CD4-positive, alpha-beta T cell treated with Interleukin-6 for 4 hours (primary cell): Measurements from ENCODE around the gene DOK6.

Source experiments
- DNase-seq: peaks from one replicate; pipeline ENCODE4 v3.0.0-alpha.2; 2020; ENCODE audit warnings: mixed read lengths

The DOK6 gene

DNA sequence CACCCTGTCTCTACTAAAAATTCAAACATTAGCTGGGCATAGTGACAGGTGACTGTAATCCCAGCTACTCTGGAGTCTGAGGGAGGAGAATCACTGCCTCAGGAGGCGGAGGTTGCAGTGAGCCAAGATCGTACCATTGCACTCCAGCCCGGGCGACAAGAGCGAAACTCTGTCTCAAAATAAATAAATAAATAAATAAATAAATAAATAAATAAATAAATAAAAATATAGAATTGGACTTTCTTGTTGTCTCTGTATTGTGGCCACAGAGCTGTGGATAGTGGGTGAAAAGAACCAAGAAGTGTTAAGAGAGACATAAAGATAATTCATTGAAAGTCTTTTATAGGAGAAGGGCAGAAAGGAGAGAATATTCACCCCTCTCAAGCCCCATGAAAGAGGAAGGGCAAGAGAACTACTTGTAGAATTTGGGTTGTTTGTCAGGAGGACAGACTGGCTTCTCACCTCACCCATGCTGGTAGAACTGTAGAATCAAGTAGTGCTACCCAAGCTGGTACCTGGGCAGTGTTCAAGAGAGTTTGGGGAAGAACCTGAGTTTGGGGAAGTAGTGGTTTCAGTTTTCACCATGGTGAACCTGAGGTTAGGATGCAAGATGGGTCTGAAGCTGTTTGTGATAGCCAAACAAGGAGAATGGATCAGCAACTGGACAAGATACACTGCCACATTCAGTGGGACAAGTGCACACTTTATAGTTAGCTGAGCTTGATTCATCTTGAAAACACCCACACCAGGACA, 290.5 kb downstream of the DOK6 start:
- no peak for DNase-seq

DNA sequence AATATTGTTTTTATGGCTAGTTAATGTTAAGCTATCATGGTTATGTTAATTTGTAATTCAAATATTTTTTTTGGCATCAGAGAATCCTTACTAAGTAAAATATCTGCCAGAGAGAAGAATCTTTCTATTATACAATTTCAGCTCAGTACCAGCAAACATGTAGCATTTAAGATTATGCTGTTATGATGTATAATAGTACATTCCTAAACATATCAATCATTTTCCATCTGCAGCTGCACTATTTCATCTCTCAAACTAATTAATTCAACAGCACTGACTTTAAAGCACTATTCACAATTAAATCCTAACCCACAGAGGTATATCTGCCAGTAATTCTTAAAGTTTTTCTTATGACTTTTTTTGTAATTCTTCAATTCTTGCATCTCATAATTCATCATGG, 296.4 kb downstream of the DOK6 start:
- DNase-seq = no peak

DNA sequence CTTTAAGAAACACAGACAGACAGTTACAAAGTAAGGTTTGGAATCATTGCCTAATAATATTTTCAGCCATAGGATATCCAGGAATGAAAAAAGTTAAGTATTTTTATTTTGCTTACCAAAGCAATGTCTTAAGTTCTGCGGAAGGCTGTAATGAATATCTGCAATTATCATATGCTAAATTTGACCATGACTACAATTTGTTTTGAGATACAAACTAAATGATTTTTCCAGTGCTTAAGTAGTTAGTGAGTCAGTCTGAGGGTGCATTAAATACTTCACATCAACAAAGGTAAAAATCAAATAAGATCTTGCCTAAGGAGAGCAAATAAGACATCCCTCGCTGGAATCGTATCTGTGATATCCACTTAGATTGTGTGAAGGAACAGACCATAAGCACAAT, 297.0 kb downstream of the DOK6 start:
- no peak for DNase-seq

DNA sequence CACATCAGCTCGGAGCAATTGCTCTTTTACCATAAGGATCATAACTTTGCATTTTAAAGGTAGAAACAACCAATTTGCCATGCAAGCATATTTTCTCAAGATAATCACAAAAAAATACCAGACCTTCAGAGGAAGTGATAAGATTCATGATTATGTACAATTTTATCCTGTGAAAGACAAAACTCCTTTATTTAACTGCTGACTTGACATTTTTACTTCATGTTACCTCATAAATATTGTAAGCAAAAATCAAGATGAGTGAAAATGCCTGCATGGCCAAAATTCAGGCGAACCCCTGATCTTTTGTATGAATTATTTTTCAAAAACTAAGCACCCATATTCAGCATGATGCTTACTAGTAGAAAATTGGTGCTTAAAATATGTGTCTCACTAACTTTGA, 300.6 kb downstream of the DOK6 start:
- no peak for DNase-seq

DNA sequence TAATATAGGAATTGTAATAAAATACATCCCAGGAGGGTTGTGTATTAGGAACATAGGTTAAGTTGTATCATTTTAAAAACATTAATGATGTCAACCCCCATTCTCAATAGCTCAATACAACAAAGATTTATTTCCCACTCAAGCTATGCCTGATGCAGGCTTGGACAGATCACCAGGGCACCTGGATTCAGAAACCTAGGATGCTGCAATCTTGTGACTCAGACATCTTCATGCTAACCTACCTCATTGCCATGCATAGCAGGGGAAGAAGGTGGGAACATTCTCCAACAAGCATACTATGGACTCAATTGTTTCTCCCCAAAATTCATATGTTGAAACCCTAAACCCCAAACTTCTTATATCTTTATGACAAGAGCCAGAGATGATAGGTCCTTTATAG, 302.8 kb downstream of the DOK6 start:
- DNase-seq = no peak

DNA sequence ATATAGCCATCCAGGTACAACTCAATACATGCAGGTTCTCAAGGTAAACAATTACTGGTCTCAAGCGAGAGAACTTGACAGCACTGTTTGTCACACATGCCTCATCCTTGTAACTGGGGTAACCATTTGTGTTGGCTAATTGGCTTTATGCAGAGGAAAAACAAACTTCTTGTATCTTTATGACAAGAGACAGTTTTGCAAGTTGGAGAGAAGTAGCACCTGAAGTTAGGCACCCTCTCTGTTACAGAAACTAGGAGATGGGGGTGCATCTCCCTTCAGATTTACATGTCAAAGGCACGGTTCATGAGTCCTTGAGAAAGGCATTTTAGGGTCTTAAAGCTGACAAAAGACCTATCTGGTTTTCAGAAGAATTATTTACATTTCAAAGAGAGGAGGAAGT, 305.3 kb downstream of the DOK6 start:
- no peak for DNase-seq

DNA sequence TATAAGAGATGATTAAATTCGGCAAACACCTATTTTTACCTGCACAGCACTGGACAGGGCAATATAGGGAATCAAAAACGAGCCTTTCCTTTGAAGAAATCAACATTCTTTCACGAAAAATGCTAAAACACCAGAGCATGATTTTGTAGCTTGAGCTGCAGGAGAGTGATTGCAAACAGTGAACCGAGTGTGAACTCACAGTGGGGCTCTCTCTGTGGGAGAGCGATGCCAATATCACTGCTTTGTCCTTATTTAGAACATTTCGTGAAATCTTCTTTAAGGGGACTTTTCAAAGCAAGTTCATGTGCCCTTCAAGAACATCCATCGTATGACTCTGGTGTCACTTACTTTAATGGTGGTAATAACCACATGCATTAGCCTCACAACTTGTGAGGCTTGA, 308.2 kb downstream of the DOK6 start:
- DNase-seq = no peak

DNA sequence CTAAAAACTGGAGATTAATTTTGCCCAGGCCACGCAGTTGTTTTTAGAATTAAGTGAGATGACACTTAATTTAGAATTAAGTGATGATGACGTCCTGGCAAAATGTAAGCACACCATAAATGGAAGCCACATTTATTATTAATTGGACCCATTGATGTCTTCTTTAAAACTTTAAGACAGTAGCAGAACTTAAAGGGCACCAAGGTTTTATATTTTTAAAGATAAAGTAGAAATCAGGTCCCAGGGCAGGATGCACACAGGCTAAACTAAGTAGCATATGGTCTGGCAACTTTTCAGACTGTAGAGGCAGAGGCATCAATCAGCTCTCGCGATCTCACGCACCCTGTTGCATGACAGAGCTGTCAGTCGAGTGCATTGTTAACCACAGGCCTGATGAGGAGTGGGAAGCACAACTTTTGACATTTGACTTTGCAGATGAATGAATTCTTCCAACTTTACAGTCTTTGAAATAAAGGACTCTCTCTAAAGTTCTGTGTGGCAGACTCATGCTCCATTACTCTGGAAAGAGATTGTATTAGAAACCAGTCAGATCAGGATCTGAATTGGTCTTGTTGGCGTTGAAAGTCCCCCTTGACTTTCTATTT, 314.6 kb downstream of the DOK6 start:
- DNase-seq = no peak

DNA sequence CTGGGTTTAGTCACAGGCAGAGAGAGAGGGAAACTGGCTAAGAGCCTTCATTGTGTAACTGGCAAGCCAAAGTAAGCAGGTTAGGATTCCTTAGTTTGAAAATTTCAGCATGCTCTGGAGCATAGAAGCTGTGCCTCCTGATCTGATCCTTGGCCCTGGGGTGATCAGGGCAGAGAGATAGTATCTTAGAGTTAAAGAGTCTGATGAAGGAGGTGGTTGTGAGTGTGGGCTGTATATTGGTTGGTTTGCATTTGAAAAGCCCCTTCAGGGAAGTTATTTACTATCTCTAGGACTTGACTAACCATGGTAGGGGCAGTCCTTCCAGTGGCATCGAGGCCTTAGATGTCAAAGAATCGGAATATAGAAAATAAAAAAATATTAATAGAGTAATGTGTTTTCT, 316.9 kb downstream of the DOK6 start:
- DNase-seq = no peak

DNA sequence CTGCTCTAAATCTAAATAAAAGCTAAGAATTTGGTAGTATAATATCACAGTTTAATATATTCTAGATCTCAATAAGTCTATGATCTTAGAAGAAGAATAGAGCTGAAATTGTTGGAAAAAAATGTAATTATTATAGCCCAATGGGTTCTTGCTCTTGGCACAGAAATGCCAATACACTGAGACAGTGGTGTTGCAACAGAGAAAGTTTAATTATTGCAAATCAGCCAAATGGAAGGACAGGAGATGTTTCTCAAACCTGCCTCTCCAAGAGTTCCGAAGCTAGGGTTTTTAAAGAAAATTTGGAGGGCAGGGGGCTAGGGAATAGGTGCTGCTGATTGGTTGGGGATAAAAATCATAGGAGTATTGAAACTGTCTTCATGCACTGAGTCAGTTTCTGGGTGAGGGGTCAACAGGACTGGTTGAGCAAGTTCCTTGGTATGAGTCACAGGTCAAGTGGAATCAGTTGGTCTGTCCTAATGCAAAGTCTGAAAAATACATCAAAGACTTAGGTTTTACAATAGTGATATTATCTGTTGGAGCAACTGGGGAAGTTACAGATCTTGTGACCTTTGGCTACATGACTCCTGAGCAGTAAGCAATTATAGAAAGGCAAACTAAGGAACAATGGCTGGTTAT, 318.3 kb downstream of the DOK6 start:
- DNase-seq = no peak

DNA sequence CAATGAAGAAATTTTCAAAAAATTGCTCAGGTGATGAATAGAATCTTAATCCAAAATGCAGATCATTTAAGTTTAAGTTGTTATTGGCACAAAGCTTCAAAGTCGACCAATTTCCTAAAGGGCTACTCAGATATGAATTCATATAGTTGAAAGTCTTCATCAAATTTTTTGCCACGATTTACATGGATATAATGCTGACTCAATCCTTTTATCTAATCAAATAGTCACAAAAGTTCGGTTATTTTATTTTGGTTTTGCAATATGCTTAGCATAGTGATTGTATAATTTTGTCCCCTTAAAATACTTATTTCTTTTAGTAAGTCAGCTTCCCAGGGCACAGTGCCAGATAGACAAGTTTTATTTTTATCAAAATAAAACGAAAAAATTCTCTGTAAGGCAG, 319.7 kb downstream of the DOK6 start:
- DNase-seq = no peak

DNA sequence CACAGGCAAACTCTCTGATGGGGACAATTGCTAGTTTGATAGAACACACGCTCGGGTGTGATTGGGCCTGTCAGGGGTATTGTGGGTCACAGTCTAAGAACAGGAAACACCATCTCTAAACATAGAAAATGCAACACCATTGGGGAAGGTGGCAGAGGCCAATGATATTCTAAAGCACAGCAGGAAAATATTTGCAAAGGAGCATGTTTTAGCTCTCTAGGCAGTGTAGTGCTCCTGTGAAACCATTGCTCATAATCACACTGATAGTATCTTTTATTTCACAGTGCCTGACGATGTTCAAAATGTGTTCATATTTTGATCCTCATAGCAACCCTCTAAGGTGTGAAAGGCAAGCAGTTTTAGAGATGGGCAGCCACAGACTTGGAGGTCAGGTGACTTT, 322.7 kb downstream of the DOK6 start:
- no peak for DNase-seq

DNA sequence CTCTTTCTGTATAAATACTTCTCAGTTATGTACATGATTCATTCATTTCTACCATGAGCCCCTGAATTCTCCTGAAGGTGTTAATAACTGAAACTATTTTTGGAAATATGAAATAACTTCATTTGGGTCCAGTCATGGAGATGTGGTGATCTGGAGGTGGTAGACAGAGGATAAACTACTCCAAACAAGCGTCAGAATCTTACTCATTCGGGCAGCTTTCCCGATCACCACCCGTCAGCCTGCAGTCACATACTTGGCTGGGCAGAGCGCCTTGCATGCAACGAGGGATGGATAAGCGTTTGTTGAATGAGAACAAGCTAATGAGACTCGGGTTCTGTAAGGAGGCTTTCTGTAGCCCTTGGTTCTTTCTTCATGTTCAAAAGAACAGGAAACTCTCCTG, 324.3 kb downstream of the DOK6 start:
- DNase-seq = no peak

DNA sequence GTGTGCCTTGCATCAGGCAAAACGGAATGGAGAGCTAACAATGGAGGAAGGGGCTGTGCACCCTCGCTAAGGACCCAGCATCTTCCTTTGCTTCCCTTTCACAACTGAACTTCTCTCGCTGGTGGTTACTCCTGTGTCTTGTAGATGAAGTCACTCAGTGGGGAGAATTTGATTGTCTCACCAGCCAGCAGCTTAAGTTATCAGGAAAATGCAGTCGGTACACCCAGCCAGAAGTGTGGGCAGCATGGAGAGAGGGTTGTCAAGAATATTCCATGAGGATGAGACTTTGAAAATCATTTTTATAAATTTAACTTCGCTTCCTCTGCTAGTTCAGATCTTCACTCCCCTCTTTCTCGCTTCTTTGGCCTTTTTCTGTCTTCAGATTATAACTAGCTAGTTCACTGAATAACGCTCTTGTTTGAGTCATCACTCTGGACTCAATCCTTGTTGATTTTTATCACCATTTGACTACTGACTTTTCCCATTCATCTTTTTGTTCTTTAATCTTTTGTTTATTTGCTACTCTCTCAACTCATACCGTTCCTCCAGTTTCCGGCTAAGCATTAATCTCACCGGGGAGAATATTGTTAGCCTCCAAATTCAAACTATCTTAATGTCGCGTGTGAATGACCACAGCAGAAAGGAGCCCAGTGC, 325.3 kb downstream of the DOK6 start:
- no peak for DNase-seq

DNA sequence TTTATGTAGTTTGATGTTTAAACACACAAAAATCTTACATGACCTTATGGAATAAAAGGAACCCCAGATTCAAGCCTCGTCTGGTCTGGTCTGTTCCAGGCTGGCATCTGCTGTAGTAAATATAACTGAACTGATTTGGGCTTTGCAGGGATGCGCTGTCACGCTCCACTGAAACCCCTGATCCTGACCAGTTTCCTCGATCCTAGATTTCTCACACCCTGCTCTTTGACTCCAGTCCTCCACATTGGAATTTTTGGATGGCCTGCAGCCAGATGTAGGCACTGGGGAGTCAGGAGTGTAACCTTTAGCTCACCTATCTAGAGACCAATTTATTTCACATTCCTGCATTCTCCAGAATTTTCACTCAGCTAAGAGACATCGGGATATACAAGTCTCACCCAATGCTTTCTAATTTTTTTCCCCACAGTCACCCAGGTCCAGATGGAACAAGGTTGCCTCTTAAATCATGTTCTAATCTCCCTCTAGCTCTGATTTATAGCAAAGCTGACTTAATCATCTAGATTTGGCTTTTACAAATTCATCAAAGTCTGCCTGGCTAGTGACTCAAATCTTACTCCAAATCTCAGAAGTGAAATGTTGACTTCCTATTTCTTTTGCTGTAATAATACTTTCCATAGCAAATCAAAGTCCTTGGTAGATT, 327.4 kb downstream of the DOK6 start:
- no peak for DNase-seq

DNA sequence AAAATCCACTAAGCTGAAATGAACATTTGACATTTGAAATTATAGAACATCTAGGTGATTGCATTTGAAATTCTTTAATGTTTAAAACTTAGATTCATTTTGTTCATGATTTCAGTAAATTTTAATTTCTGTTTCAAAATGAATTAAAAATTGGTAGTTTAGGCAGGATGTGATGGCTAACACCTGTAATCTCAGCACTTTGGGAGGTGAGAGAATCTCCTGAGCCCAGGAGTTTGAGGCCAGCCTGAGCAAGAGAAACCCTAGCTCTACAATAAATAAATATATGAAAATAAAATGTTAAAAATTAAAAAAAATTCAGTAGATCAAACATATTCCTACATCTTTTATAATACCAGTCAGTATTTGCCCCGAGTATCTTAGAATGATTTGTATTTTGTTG, 330.0 kb downstream of the DOK6 start:
- DNase-seq = no peak

DNA sequence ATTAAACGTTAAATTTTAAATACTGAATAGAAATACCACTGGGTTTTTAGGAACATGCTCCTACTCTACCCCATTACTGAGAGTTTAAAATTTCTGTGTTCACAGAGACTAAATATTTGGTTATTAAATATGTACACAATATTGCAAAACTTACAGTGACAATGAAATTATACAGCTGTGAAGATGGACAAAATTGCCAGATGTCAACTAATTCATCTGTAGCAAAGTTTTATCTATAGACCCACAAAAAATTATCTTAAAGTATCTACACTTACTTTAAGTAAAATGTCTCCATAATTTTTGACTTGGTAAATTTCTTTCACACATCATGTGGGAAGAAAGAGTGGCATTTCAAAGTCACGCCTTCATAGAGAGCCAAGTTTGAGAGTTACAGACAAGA, 333.8 kb downstream of the DOK6 start:
- DNase-seq = no peak

DNA sequence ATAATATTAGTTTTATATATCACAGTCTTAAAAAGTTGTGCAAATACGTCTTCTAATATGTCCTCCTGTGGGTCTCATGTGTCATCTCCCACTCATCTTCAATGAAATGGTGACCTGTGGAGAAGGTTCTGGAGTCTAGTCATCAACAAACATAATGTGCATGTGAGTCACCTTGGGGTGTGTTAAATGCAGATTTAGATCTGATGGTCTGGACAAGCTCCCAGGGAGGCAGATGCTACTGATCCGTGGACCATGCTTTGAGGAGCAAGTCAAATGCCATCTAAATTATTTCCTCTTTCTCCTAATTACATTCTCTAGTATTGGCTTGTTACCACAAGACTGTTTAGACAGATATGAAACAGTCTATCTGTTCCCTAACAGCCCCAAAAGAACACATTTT, 336.0 kb downstream of the DOK6 start:
- no peak for DNase-seq

DNA sequence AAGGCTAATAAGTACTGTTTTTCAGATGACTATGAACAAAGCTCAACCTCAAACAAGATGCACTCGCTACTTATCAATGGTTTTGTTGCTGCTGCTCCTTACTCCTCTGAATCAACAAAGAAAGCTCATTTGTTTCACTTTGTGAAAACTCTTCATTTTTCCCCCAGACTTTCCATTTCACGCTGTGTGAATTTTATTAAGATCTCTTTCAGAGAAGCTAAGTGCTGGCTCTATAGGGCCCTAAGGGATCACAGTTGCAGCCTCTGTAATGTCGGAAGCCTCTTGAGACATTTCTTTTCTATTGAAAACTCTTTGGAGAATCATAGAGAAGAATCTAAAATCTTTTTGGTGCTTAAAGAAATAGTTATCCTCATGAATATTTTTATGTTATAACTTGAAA, 337.2 kb downstream of the DOK6 start:
- no peak for DNase-seq

DNA sequence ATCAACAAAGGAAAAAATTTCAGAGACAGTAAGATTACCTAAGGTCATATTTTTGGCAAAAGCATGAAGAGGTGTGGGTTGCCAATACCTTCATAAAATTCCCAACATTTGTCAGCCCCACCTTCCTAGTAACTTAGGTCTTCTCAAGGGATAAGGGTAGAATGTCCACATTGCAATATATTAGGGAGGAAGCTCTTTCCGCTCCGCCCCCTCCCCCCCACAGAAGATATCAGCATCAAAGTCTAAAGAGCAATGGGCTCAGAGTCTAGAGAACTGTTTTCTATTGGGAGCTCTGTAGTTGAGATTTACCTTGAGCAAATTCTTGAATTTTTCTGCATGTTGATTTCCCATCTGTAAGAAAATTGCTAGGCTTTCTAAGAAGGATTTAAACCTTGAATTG, 346.7 kb downstream of the DOK6 start:
- no peak for DNase-seq

DNA sequence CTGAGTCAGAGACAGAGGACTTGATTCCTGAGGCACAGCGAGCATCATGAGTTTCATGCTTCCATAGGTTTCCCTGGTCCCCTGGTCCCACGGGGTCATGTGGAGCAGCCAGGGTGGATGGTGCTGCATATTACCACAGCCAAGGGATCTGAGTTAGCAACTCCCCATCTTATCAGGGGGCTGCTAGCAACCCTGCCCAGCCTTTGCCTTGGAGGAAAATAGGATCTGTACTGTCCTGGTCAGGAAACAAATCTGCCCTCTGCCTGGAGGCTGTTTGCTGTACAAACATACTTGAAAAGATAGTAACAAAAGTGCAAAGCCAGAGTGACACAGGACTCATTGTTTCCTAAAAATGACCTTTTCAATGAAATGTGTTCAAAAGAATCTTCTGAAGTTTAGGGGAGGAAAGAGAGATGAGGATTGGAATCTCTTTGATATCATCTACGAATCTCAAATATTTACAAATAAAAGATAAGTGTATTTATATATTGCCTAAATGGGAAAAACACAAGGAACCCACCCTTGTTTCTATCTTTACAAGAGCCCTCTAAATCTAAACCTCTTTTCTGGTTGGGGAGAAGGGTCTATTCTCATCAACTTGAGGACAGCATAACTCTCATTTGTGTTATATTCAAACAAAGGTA, 352.2 kb downstream of the DOK6 start:
- DNase-seq = no peak

DNA sequence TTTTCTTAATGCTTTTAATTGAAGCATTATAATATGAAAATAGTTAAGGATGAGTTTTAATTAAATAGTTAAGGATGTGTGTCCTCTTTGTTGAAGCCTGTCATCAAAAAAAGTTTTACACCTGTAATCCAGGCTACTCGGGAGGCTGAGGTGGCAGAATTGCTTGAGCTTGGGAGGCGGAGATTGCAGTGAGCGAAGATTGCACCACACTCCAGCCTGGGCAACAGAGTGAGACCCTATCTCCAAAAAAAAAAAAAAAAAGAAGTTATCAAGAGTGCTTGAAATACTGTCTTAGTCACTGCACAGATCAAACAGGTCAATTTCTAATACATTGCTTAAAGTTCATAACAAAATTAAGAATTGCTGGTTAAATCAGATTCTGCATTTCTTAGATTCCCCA, 353.4 kb downstream of the DOK6 start:
- no peak for DNase-seq

DNA sequence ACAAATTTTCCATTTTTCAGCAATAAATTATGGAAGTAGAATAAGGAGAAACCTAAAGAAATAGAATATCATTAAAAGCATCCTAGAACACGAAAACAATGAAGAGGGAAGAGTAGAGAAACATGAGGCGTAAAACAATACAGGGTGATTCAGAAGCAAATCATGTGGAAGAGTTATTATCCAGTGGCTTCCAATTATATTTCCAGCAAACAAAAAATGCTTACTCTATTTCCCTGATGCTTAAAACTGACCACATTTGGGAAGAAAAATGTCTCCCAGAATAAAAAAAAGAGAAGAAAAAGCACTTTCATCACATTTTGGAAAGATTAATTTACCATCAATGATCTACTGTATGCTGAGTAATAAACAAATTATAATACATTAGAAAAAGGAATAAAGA, 354.4 kb downstream of the DOK6 start:
- no peak for DNase-seq
